T-helper 22 cell (primary cell): Measurements from ENCODE around the gene EHMT2.
"Not testable (repeated sequence)": the region's sequence is repeated elsewhere in the genome, so short reads cannot be mapped to it uniquely, and the experiment has no call there.

Experiments used
- DNase-seq: peaks from one replicate; pipeline ENCODE4 v3.0.0-alpha.2; 2020; ENCODE audit warnings: low read depth

EHMT2 gene

GRCh38 chr6:31897612-31898382, at the start of gene EHMT2:
Gene EHMT2, minus strand, starts transcription at chr6:31897698. Its CDS starts 21 bp downstream, at chr6:31897677.
- DNase-seq = peak; percentile 74

DNA sequence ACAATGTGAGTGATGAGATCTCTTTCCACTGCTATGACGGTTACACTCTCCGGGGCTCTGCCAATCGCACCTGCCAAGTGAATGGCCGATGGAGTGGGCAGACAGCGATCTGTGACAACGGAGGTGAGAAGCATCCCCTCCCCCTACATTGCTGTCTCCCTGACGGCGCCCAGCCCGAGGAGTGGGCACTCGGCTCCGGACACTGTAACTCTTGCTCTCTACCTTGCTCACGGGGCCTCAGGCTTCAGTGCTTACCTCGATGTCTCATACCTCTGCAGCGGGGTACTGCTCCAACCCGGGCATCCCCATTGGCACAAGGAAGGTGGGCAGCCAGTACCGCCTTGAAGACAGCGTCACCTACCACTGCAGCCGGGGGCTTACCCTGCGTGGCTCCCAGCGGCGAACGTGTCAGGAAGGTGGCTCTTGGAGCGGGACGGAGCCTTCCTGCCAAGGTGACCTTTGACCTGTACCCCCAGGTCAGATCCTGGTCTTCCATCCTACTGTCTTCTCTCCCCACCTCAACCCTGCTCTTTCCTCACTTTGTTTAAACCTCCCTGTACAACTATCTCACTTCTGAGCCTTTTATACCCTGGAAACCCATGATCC, 49.7 kb upstream of the EHMT2 start:
- DNase-seq = no peak

GRCh38 chr6:31946370-31946885, 48.9 kb upstream of the EHMT2 start:
- DNase-seq = no peak

GRCh38 chr6:31945507-31946369, 48.2 kb upstream of the EHMT2 start, which contains the start of gene CFB:
Gene CFB, plus strand, starts transcription at chr6:31946095. Its CDS starts 127 bp downstream, at chr6:31946222.
- DNase-seq = no peak

DNA sequence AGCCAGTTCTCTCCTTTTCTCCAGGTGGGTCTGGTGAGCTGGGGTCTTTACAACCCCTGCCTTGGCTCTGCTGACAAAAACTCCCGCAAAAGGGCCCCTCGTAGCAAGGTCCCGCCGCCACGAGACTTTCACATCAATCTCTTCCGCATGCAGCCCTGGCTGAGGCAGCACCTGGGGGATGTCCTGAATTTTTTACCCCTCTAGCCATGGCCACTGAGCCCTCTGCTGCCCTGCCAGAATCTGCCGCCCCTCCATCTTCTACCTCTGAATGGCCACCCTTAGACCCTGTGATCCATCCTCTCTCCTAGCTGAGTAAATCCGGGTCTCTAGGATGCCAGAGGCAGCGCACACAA, 47.6 kb upstream of the EHMT2 start:
- DNase-seq = no peak

DNA sequence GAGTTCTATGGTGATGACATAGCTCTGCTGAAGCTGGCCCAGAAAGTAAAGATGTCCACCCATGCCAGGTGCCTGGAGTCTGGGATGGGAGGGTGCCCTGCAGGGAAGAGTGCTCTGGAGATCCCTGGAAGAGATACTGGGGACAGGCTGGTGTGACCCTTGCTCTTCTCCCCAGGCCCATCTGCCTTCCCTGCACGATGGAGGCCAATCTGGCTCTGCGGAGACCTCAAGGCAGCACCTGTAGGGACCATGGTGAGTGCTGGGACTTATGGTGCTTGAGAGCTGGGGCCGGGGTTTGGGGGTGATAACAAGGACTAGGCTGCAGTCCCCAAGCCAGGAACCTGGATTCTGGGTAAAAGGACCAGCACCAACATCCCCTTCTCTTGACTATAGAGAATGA, 46.2 kb upstream of the EHMT2 start:
- no peak for DNase-seq

- no peak for DNase-seq
Measured at GRCh38 chr6:31940256-31940664, 42.8 kb upstream of the EHMT2 start.

DNA sequence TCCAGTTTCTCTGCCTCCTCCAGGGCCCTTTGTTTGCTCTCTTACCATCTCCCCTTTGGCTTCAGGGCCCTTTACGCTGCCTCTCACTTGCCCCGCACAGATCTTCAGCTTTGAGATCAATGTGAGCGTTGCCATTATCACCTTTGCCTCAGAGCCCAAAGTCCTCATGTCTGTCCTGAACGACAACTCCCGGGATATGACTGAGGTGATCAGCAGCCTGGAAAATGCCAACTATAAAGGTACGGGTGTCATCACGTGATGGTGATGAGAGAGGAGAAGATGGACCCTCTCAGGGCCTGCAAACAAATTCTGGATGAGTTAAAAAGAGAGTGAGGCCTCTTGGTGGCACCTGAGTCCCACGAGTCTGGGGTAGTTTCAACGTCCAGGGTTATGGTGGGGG, 38.3 kb upstream of the EHMT2 start:
- no peak for DNase-seq

- DNase-seq = no peak
Measured at GRCh38 chr6:31935021-31935420, 37.5 kb upstream of the EHMT2 start.

DNA sequence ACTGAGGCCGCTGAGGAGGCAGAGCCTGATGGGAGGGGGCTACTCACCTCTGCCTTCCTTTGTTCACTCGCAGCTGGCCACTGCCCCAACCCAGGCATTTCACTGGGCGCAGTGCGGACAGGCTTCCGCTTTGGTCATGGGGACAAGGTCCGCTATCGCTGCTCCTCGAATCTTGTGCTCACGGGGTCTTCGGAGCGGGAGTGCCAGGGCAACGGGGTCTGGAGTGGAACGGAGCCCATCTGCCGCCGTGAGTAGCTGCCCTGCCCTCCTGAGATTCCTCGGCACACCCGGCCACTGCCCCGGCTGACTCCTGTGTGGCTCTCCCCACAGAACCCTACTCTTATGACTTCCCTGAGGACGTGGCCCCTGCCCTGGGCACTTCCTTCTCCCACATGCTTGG, 36.0 kb upstream of the EHMT2 start:
- no peak for DNase-seq

DNA sequence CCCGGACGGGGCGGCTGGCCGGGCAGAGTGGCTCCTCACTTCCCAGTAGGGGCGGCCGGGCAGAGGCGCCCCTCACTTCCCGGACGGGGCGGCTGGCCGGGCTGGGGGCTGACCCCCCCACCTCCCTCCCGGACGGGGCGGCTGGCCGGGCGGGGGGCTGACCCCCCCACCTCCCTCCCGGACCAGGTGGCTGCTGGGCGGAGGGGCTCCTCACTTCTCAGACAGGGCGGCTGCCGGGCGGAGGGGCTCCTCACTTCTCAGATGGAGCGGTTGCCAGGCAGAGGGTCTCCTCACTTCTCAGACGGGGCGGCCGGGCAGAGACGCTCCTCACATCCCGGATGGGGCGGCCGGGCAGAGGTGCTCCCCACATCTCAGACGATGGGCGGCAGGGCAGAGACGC, 34.6 kb upstream of the EHMT2 start:
- not testable (repeated sequence) for DNase-seq

GRCh38 chr6:31930962-31931361, 33.5 kb upstream of the EHMT2 start:
- no peak for DNase-seq

DNA sequence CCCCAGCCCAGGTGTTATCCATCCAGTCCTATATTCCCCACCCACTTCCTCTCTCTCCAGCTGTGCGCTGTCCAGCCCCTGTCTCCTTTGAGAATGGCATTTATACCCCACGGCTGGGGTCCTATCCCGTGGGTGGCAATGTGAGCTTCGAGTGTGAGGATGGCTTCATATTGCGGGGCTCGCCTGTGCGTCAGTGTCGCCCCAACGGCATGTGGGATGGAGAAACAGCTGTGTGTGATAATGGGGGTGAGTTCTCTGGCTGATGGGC, 31.1 kb upstream of the EHMT2 start:
- DNase-seq = no peak

GRCh38 chr6:31927863-31928671, 30.6 kb upstream of the EHMT2 start:
- DNase-seq = no peak

DNA sequence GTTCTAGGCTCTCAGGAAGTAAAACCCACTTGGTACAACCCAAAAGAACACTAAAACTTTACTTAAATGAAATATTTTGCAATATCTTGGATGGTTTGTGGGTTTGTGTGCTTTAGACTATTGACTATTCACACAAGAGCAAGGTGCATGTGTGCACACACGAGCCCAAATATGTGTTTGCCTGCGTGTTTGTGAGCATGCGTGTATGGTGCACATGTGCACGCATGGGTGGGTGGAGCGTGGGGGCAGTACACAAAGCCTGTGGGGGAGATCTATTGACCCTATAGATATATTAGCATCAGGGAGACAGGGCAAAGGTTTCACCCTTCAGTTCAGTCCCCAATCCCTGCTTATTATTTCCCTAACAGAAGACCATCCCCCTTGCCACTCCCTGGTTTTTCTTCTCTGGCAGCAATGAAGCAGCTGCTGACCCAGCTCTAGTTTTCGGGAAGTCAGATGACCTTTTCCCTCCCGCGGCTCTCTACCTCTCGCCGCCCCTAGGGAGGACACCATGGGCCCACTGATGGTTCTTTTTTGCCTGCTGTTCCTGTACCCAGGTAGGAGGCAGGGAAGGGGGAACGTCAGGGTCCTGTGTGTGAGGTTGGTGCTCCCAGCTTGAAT, 29.9 kb upstream of the EHMT2 start, which contains the start of gene C2:
TSS of gene C2 (plus strand) at position 476 of the 621 bp plus-strand sequence. CDS start at position 512, 36 bp downstream.
- DNase-seq = no peak

GRCh38 chr6:31922942-31923341, 25.4 kb upstream of the EHMT2 start:
- DNase-seq = no peak

DNA sequence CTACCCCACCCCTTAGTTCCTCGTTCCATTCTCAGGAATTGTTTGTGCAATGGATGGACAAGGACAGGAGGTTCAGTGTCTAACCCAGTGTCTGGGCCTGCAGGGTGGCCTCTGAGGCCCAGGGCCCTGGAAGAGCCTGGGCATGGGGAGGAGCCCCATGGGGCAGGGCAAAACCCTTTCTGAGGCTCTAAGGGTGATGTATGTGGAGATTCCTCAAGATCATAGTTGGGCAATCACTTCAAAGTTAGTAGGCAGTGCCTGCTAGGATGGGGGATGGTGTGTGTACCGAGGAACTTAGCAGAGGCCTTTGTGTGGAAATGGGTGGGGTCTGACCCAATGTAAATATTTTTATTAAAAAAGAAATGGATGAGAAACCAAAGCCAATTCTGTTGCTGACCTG, 23.3 kb upstream of the EHMT2 start:
- no peak for DNase-seq

- DNase-seq = no peak
Measured at GRCh38 chr6:31919624-31920303, 22.3 kb upstream of the EHMT2 start.

- no peak for DNase-seq
Measured at GRCh38 chr6:31918069-31918720, 20.7 kb upstream of the EHMT2 start.

DNA sequence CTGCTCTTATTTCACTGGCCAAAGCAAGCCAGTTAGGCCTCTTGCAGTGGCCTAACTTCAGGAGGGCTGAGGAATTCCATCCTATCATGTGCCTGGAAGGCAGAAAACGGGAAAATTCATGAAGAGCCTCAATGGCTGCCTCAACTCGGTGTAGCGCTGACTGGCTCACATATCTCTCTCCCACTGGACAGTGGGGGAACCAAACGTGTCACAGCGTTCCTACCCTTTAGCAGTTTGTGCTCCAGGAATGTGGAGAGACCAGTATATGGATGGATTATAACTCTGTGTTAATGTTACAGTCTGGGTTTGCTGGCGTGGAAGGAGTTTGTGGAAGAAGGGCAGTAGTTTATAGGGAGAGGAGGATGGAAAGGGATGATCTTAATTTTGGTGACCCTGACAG, 18.3 kb upstream of the EHMT2 start:
- DNase-seq = no peak
